ENCODE measurements around the gene CEP20. TPM values are rescaled to one million over a fixed set of nuclear protein-coding genes. Genes with fewer than 3 reads are reported as not detected.

Gene CEP20
- total RNA-seq, 1 donor from 2014 or later, result 7.6 TPM

DNA sequence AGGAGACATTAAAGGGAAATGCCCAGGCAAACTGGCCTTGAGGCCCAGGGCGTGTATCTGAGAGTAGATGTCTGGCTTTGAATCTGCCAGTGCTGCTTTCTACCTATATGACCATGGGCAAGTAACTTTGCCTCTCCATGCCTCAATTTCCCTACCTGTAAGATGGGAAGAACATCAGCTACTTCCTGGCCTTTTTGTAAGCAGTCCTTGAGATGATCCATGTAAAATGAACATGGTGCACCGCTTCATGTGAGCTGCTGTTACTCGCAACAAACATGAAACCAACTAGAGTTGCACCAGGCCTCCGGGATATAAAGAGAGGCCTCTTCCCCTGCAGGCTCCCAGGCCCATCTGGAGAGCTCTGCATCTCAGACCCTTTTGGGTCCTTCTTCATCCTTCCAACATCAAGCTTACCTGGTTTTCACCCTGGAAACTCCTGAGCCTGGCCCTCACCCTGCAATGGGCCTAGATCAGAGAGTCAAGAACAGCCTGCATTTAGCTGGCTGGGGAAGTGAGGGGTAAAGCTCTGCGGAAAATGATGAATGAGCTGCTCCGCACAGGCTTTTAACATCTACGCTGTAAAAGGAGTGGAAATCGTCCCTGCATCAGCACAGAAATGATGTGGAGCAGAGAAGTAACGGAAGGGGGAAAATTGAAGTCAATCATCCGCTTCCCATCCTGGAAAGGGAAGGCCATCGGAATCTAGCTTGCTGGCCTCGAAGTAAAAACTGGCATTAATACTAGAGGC is 29.3 kb downstream of the CEP20 start:
- Histone ChIP-seq H3K27ac (peak overlapping the region; percentile 88 to 92), H3K27me3 (no peaks in the 10 kb centered on the region), H3K4me1 (peaks cover 0 to 3% of the 10 kb centered on the region in 2 donors), H3K36me3 (no peaks in the 10 kb centered on the region), H3K9me3 (no peaks in the 10 kb centered on the region), H3K4me3 (no peak overlapping the region)
- intact Hi-C loops (cut with DNase I), result loop anchor here (1.0 to 5.0 kb wide), 4 partner anchors 37 to 211 kb away; no protein-coding TSS in a partner anchor
- DNase-seq (ENCODE audit: low spot score in 2 of 2), result peak in 1 of 2 donors; percentile 59
- TF ChIP-seq, protein P1, sequence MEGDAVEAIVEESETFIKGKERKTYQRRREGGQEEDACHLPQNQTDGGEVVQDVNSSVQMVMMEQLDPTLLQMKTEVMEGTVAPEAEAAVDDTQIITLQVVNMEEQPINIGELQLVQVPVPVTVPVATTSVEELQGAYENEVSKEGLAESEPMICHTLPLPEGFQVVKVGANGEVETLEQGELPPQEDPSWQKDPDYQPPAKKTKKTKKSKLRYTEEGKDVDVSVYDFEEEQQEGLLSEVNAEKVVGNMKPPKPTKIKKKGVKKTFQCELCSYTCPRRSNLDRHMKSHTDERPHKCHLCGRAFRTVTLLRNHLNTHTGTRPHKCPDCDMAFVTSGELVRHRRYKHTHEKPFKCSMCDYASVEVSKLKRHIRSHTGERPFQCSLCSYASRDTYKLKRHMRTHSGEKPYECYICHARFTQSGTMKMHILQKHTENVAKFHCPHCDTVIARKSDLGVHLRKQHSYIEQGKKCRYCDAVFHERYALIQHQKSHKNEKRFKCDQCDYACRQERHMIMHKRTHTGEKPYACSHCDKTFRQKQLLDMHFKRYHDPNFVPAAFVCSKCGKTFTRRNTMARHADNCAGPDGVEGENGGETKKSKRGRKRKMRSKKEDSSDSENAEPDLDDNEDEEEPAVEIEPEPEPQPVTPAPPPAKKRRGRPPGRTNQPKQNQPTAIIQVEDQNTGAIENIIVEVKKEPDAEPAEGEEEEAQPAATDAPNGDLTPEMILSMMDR (IDR thresholded peaks at IDR 0.05), result no peak

DNA sequence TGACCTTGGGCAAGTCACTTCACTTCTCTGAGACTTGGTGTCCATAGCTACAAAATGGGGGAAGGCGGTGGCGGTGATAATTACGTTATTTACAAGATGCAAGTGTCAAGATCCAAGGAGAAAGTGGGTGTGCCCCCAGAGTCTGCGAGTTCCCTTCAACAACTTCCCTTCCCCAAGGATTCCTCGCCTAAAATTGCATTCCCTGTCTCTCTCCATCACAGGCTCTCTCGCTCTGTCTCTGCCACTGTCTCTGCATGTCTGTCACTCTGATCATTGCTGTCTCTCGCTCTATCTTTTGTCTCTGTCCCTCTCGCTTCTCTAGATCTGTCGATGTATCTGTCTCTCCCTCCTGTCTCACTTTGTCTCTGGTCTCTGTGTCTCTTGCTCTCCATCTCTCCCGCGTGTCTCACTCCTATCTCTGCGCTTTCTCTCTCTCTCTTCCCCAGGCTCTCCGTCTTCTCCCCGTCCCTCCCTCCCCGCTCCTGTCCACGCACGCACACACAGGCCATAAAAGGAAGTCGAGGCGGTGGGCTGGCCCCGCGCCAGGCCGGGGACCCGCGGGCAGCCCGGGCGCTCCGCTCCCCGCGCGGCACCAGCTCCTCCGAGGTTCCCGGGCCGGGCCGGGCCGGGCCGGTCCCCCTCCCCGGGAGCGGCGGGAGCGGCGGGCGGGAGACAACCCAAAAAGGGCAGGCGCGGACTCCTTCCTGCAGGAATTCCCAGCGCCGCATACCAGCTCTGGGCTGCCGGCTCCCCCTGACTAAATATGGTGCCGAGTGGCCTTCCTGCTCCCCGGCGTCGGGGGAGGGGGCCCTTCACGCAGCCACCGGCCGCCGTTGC is 30.5 kb downstream of the CEP20 start:
- DNase-seq (ENCODE audit: low spot score in 2 of 2), result peak; percentile 25 to 86
- no peaks in the 10 kb centered on the region for H3K9me3 ChIP-seq
- peak overlapping the region; percentile 88 to 92 for H3K27ac ChIP-seq
- H3K36me3 ChIP-seq, result no peaks in the 10 kb centered on the region
- peaks cover 0 to 3% of the 10 kb centered on the region in 2 donors for H3K4me1 ChIP-seq
- intact Hi-C loops (cut with DNase I), result loop anchor here (1.0 to 5.0 kb wide), 4 partner anchors 36 to 212 kb away; no protein-coding TSS in a partner anchor
- peak overlapping the region; percentile 71 to 92 for H3K4me3 ChIP-seq
- TF ChIP-seq, protein P1 (IDR thresholded peaks at IDR 0.05), result peak in 1 of 3 experiments; percentile 1
- no peaks in the 10 kb centered on the region for H3K27me3 ChIP-seq

DNA sequence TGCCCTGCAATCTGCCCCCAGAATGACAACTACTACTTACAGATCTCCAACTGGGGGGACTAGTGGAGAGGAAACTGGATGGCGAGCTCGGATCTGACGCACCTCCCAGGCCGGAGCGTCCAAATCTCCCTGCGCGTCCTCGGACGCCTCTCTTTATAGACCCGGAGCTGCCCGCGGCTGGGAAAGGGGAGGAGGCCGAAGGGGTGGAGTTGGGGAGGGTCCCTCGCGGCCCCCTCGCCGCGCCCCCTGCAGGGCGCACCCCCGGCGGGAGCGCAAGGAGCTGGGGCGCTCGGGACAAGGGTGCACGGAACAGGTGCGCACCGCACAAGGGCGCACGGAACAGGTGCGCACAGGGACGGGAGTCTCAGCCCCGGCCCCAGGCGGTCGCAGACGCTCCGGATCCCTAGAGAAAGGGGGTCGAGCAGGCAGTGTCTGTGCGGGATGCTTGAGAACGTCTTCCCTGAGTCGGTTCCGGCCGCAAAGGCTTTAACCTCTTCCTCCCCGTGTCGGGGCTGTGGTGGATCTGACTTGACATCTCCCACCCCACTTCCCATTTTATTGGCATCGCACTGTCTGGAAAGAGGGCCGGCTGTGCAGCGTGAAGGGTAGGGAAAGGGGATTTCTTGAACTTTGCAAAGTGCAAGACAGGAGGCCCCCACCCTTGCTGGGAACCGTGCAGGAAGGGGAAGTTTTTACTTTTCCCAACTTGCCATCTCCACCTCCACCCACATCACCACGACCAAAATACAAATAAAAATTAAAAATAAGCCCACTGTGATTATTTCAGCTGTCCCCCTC is 31.3 kb downstream of the CEP20 start, which contains the start of gene MYH11:
Gene MYH11 (minus strand): TSS at position 128 of the 798 bp plus-strand sequence. CDS start 18,776 bp downstream, outside the sequence.
- intact Hi-C loops (cut with DNase I), result loop anchor here (5.0 kb wide), 3 partner anchors 35 to 165 kb away; no protein-coding TSS in a partner anchor
- Histone ChIP-seq H3K27ac (peak within 1 kb of the TSS; percentile 88 to 92), H3K9me3 (no peaks in the 10 kb centered on the region), H3K36me3 (peaks cover 0 to 3% of the 10 kb centered on the region in 2 donors), H3K27me3 (no peaks in the 10 kb centered on the region), H3K4me3 (peak within 1 kb of the TSS; percentile 71 to 92), H3K4me1 (peaks cover 0 to 8% of the 10 kb centered on the region in 2 donors)
- TF ChIP-seq, protein P1 (IDR thresholded peaks at IDR 0.05), result peak in 1 of 3 experiments; percentile 14
- DNase-seq (ENCODE audit: low spot score in 2 of 2), result peak in 1 of 2 donors; percentile 72

DNA sequence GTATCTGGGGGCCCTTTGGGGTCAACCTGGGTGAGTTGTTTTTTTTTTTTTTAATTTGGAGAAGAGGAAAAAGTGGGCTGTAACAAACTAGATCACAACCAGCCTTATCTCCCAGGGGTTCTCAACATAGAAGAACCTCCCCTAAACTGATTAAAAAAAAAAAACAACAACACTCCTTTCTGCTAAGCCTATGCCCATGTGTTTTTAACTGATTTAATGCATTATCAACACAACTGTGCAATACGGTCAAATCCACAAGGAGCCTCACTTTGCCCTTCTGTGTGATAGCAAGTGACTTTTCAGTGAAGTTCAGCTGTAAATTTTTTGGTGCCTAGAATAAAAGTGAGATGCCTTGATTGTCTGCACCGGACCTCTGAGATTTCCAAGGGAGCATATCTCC is 32.2 kb downstream of the CEP20 start:
- DNase-seq (ENCODE audit: low spot score in 2 of 2), result peak in 1 of 2 donors; percentile 13
- peaks cover 3 to 4% of the 10 kb centered on the region in 2 donors for H3K36me3 ChIP-seq
- peaks cover 0 to 12% of the 10 kb centered on the region in 2 donors for H3K4me1 ChIP-seq
- intact Hi-C loops (cut with DNase I), result loop anchor here (5.0 kb wide), 3 partner anchors 34 to 166 kb away; no protein-coding TSS in a partner anchor
- peak overlapping the region; percentile 71 to 92 for H3K4me3 ChIP-seq
- H3K9me3 ChIP-seq, result no peaks in the 10 kb centered on the region
- H3K27ac ChIP-seq, result peak overlapping the region; percentile 88 to 92
- TF ChIP-seq, protein P1 (IDR thresholded peaks at IDR 0.05), result no peak
- no peaks in the 10 kb centered on the region for H3K27me3 ChIP-seq

DNA sequence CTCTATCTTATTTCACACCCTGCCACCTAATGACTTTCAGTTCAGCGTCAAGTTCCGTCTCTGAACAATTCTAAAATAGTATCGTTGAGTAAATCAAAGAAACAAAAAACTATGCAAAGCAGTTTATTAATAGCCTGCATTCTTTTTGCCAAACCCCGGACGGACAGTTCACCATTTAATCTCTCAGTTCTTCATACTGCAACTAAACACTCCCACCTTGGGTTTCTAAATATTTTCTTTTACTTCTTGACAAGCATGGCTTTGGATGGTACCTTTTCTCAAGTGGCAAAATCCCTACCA is 32.7 kb downstream of the CEP20 start:
- TF ChIP-seq, protein P1 (IDR thresholded peaks at IDR 0.05), result no peak
- intact Hi-C loops (cut with DNase I), result loop anchor here (5.0 kb wide), 3 partner anchors 33 to 167 kb away; no protein-coding TSS in a partner anchor
- peak overlapping the region; percentile 71 to 92 for H3K4me3 ChIP-seq
- no peak for DNase-seq (ENCODE audit: low spot score in 2 of 2)
- peaks cover 0 to 16% of the 10 kb centered on the region in 2 donors for H3K4me1 ChIP-seq
- no peaks in the 10 kb centered on the region for H3K9me3 ChIP-seq
- H3K27me3 ChIP-seq, result no peaks in the 10 kb centered on the region
- peak overlapping the region; percentile 88 to 92 for H3K27ac ChIP-seq
- H3K36me3 ChIP-seq, result peaks cover 5 to 9% of the 10 kb centered on the region in 2 donors
